ENCODE measurements around the gene PCDHA6.
"Not testable (repeated sequence)": the region's sequence is repeated elsewhere in the genome, so short reads cannot be mapped to it uniquely, and the experiment has no call there.

- TF ChIP-seq CTCF (IDR thresholded peaks at IDR 0.05); ATF1 (CRISPR knock-in tag; IDR thresholded peaks at IDR 0.05); HMGXB4 (CRISPR knock-in tag; IDR thresholded peaks at IDR 0.05); NR2C2 (CRISPR knock-in tag; IDR thresholded peaks at IDR 0.05); TEAD4 (CRISPR knock-in tag; IDR thresholded peaks at IDR 0.05); ZBTB21 (CRISPR knock-in tag; IDR thresholded peaks at IDR 0.05; ENCODE audit: borderline replicate concordance); USF1 (CRISPR knock-in tag; IDR thresholded peaks at IDR 0.05); FOXJ3 (CRISPR knock-in tag; IDR thresholded peaks at IDR 0.05; ENCODE audit: borderline replicate concordance); E2F1 (CRISPR knock-in tag; IDR thresholded peaks at IDR 0.05): not testable (repeated sequence)
Measured at GRCh38 chr5:140802381-140802780, 25.4 kb upstream of the PCDHA6 start.
